Activated CD4-positive, alpha-beta T cell treated with anti-CD3 and anti-CD28 coated beads for 24 hours (primary cell): ENCODE measurements around the gene TYK2.
A peak's percentile ranks its signal among the peaks of the same experiment; 100 is the strongest.

ENCODE experiments used
- DNase-seq, 2 donors: peaks; one replicate each; pipeline ENCODE4 v3.0.0-alpha.2; 2020; ENCODE audit warnings: low read depth in 2 of 2

The TYK2 gene

GRCh38 chr19:10333758-10334587, 46.4 kb downstream of the TYK2 start:
- no peak for DNase-seq

DNA sequence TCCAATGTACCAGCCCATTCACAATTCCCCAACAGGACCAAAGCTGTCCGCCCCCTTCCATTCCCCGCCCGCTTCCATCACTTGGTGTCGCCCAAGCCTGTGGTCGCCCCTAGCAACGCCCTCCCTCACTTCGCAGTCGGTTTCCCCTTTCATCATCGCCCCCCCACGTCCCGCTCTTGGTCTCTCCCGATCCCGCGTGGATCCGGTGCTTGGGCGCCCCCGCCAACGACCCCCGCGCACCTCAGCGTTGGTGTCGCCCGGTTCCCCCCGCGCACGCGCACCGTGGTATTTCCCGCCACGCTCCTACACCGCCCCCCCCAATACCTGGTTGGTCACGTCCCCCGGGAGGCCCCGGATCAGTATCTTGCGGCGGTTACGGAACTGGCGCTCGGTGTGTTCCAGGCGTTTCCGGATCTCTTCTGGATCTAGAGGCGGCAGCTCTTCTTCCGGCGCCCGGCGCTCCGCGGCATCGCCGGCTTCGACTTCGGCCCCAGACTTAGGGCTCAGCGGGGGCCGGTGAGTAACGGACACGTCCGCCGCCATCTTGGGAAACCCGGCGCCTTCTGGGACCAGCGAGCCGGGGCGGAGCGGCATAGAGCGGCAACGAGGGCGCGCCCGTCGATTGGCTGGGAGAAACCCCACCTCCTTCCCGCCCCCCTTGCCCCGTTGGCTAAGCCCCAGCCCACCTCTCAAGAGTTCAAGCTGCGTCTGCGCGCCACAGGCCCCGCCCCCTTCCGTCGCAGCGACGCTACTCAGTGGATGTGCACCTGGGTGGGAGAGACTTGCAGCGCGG, 47.2 kb downstream of the TYK2 start, which contains the start of gene RAVER1:
Gene RAVER1 (minus strand): TSS at position 565 of the 793 bp plus-strand sequence. CDS start 22 bp downstream, at position 543.
- peak; percentile 97 to 99 for DNase-seq

GRCh38 chr19:10332158-10332964, 48.0 kb downstream of the TYK2 start:
- DNase-seq, result no peak

DNA sequence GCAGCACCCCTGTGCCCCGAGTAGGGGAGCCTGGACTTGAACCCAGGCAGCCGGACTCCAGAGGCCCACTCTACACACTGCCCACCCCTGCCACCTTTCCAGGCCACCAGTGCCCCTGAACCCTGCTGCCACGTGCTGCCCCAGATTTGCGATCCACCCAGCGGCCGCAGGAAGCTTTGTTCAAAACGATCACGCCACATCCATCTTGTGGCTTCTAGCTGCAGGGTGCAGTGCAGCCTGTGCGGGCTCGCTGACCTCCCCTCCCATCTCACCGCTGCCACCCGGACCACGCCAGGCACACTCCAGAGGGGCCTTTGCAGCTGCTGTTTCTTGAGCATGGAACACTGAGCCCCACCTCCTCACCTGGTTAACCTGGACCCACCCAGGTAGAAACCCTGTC, 50.8 kb downstream of the TYK2 start:
- no peak for DNase-seq

DNA sequence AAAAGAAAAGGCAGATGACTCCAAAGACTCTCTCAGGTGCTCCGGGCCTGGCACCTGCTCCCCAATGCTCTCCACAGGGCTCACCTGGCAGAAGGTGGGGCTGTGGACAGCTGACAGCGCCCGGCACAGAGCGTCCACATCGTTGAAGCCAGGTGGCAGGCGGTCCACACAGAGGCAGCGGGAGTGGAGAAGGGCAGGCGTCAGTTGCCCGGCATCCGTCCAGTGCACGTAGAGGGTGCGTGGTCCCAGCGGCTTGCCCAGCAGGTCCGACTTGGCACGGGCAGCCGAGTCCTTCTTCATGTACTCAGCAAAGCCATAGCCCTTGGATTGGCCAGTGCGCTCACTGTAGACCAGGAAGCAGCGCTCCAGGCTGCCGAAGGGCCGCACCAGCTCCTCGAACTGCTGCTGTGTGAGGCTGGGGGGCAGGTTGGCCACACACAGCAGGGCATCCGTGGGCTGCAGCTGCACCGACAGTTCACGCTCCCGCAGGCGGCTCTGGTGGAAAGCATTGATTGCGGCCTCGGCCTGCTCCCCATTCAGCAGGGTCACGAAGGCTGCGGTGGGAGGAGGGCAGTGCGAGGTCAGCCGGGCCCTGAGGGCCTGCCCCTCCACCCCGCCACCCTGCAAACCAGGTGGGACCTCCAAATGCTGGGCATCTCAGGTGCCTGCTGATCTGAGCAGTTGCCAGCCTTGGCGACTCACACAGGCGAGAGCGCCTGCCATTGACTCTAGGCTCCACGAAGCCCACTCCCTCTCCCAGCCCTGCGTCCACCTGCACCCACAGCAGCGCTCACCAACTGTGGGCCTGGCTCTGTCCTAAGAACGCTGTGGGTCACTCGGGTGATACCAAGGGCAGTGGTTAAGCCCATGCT, 51.6 kb downstream of the TYK2 start:
- no peak for DNase-seq

DNA sequence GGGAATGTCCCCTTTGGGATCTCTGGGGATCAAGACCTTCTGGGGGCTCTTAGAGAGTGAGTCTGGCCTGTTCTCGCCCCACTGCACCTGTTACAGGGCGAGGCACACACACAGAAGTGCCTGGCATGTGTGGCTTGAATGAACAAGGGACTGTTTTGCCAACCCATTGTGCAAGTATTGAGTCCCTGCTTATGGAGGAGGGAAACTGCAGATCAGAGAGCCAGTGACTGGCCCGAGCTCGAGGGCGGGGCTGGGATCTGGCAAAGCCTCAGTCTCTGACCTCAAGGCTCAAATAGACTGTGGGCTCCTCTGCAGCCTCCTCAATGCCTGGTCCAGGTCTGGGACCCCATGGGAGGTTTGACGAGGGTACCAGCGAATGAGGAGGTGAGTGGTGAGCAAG, 52.6 kb downstream of the TYK2 start:
- DNase-seq, result no peak

GRCh38 chr19:10325732-10326131, 54.6 kb downstream of the TYK2 start:
- DNase-seq, result no peak

GRCh38 chr19:10321874-10322835, 58.2 kb downstream of the TYK2 start:
- no peak for DNase-seq

DNA sequence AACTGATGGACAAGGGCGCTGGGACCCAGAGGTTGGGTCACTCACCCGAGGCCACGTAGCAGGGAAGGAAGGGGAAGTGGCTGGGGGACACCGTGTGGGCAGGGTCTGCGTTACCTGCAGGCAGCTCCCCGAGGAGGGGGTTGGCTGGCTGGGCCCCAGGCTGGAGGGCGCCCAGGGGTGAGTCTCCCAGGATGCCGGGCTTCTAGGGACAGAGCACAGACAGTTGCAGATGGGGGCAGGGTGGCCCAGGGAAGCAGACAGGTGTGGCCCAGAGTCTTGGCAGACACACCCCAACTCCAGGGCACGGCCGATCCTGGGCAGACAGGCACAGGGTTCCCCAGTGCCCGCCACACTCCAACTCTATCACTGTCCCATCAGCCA, 59.0 kb downstream of the TYK2 start:
- DNase-seq, result no peak

- no peak for DNase-seq
Measured at GRCh38 chr19:10320602-10321416, 59.6 kb downstream of the TYK2 start.

GRCh38 chr19:10318807-10319682, 61.3 kb downstream of the TYK2 start:
- no peak for DNase-seq

GRCh38 chr19:10317857-10318462, 62.4 kb downstream of the TYK2 start:
- no peak for DNase-seq

GRCh38 chr19:10317045-10317856, 63.1 kb downstream of the TYK2 start:
- no peak for DNase-seq

DNA sequence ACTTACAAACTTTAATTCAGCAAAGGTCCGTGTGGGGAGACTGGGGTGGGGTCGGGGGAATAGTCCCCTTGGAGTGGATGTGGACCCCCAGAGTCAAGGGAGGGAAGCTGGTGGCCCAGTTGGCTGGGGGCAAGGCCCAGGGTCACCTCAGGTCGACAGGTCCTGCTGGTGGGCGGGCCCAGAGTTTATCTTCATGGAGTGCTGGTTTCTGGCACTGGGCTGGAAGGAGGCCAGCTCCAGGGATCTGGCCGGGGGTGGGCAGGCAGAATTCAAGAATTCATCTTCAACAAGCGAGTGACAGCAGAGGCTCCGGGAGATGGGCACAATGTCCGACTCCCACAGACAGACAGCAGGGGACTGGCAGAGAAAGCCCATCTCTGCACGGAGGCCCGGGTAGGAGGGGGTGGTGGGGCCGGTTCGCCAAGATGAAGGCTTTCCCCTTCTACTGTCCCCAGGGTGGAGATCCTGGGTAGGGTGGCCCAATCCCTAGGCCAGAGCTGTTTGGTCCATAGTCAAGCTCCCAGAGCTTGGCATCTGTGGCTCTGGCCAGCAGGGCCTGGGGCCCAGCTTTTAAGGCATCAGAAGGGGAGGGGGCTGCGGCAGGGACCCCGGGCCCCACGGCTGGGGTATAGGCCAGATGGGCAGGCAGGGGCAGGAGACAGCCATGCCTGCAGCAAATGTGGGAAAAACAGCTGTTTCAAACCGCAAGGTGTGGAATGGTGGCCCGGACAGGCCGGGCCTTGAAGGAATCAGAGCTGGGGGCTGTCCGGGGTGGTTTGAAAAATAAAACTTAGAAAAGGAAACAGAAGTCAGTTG, 63.9 kb downstream of the TYK2 start:
- no peak for DNase-seq

DNA sequence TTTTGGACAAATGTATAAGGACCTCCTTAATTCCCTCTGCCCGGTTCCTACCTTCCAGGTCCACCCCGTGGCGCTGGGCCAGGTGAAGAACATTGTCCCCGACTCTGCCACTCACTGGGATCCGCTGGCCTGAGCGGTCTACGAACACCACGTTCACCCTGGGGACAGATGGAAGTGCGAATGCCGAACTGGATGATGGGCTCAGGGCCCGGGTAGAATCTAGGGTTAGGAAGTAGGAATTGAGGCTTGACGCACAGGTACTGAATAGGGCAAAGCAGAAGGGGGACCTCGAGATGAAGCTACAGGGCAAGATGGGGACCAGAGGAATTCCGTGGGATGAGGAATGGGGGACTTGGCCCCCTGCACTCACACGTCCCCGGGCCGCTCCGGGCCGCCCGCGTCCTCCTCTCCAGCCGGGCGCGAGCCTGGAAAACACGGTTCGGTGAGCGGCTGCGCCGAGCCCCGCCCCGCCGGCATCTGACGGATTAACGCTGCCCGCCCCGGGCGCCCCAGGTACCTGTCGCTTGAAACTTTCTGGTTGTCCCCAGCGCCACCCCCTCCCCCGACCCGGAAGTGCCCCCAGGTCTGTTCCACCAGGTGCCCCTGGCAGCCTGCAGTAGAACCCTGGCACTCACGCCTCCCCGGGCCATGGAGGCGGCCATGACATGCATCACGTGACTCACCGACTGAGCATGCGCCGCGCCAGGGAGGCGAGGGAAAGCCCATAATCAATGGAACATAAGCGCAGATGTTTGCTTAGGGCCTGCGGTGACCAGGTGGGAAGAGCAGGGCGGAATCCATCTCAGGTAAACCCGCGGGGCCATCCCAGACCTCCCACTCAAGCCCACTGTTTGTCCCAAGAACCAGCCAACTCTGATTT, 64.8 kb downstream of the TYK2 start, which contains the start of gene FDX2:
Gene FDX2 (minus strand): TSS at position 681 of the 880 bp plus-strand sequence. CDS start 19 bp downstream, at position 662.
- DNase-seq, result peak; percentile 90 to 92
